NCI-H2227 treated with DMSO at 0.1 percent for 48 hours (cell line): ENCODE results near the gene RFX1.

Source experiments
- DNase-seq: peaks from one replicate; lab custom pipeline; 2025; lab: John Stamatoyannopoulos, UW

The RFX1 gene

DNA sequence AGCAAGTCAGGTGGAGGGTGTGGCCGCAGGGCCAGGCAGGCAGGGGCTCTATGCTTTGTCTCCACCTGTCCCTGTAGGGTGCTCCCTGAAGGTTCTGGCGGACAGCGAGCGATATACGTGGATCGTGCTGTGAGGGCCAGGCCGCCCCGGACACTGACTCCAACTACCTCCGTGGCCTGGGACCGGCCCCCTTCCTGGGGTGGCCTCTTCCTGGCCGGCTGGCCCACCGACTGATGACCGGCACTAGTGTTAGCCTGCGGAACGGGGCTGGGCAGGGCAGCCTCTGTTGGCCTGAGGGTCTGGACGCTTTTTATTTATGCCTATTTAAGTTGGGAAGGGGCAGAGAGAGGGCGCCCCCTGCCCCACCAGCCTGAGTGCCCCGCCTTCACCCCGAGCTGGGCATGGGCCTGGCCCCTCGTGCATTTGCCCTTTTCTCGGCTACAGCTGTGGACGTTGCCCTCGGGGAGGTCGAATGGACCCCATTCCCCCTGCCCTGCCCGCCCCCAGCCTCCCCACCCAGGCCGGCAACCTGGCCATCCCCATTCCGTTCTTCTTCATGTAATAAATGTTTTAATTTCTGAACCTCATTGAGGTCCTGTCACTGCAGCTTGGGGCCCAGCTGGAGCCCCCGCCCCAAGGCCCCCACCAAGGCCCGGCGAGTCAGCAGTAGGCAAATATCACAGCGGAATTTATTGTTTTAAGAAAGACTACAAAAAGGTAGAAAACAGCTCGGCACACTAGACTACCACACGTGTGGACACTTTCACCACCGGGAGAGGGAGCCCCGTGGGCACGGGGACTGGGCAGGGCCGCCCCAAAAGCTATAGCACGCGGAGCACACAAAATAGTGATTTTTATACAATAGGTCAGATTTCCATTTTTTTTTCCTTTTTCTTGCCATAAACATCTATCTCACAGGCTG lies 45.0 kb downstream of the RFX1 start:
- DNase-seq: no peak

DNA sequence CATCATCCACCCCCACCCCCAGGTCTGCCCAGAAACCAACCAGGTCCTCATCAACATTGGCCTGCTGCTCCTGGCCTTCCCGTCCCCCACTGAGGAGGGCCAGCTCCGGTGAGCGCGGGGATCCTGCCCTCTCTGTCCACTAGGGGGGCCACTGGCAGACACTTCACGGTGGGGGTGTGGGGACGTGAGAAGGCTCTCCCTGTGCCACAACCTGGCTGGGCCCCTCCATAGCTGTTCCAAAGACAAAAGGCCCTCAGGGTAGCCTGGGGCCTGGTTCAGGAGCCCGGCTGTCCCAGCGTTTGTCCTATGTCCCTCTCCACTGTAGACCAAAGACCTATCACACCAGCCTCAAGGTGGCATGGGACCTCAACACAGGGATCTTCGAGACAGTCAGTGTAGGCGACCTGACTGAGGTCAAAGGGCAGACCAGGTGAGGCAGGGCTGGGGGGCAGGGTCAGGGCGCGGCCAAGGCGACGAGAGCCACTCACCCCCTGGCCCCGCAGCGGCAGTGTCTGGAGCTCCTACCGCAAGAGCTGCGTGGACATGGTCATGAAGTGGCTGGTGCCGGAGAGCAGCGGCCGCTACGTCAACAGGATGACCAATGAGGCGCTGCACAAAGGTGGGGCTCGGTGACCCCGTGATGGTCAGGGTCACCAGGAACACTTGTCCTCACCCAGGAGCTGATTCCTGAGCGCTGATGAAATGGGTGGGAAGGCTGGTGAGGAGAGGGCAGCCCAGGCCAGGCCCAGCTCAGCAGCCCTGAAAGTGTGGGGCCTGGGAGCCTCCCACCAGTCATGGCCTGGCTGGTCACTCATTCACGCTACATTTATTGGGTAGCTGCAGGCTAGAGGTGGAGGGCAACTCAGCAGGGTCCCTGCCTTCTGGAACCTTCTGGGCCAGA lies 45.9 kb downstream of the RFX1 start:
- no peak for DNase-seq

DNA sequence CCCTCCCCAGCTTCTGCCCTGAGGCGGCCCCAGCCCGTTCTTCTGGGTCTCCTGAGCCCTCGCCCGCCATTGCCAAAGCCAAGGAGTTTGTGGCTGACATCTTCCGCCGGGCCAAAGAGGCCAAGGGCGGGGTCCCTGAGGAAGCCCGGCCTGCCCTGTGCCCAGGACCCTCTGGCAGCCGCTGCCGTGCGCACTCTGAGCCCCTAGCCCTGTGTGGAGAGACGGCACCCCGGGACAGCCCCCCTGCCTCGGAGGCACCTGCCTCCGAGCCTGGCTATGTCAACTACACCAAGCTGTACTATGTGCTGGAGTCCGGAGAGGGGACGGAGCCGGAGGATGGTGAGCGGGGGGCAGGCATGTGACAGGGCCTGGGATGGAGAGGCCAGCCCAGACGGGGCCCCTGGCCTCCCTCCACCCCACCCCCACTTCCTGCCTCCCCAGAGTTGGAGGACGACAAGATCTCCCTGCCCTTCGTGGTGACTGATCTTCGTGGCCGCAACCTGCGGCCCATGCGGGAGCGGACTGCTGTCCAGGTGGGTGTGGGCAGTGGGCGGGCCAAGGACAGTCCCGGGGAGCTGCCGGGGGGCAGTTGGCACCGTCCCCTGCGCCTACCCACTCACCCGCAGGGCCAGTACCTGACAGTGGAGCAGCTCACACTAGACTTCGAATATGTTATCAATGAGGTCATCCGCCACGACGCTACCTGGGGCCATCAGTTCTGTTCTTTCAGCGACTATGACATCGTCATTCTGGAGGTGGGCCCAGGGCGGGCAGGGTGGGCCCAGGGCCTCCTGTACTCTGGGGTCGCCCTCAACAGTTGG lies 46.8 kb downstream of the RFX1 start:
- DNase-seq: no peak

DNA sequence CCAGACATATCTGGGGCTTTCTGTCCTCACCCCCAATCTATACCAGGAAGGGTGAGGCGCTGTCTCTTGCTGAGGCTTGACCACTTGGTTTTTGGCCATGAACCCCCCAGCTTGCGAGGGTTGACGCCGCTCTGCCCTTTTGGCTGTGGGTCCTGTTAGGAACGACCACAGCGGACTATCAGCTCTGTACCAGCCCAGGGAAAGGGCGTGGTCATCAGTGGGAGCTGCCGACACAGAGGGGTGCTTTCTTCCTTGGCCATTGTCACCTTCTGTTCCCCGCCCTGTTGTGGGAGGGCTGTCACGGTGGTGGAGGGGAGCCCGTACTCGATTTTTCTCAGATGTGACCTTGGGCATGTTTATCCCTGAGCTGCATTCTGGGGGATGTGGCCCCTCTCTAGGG lies 48.1 kb downstream of the RFX1 start:
- no peak for DNase-seq

DNA sequence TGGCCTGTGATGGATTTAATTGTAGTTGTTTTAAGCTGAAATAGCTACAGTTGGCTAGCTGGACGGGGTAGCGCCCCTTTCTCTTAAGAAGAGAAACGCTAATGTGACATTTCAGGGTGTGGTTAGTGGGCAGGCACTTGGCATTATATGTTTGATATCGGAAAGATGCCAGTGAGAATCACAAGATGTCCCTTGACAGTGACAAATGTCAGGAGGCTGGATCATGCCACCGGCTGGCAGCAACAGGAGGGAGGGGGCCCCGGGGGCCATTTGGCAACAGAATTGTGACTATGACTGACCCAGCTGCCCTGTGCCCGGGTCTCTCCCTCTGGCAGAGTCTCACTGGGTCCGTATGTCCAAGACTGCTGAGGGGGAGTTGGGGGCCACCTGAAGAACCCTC lies 49.1 kb downstream of the RFX1 start:
- no peak for DNase-seq

DNA sequence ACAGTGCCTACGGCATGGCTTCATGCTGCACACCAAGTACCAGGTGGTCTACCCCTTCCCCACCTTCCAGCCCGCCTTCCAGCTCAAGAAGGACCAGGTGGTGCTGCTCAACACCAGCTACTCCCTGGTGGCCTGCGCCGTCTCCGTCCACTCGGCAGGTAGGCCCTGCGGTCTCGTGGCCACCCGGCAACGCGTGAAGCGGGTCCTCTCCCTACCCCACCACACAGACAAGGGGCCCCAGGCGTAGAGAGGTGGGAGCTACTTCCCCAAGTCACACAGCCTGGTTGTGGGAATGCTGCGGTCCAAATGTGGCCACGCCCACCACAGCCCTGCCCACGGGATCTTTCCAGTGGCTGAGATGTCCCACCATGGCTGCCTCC lies 49.8 kb downstream of the RFX1 start:
- DNase-seq: no peak

DNA sequence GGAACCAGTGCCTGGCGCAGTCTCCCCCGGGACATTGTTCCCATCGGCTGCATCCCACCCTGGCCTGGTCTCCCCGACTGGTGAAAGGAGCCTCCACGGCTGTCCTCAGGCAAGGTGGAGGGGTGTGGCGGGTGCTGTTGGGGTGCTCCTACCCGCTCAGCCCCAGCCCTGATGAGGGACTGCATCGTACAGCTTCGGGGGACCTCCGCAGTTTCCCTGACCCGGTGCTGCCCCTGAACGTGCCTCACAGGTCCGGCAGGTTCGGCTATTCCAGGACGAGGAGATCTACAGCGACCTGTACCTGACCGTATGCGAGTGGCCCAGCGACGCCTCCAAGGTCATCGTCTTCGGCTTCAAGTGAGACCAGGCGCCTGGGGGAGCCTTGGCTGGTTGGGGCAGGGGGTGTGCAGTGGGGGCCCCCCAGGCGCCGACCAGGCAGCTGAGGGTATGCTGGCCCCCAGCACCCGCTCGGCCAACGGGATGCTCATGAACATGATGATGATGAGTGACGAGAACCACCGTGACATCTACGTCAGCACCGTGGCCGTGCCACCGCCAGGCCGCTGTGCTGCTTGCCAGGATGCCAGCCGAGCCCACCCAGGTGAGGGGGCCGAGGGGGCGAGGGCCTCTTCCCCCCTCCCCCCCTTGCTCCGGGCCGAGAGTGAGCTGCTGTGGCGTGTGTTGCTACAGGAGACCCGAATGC lies 50.3 kb downstream of the RFX1 start:
- DNase-seq: no peak

DNA sequence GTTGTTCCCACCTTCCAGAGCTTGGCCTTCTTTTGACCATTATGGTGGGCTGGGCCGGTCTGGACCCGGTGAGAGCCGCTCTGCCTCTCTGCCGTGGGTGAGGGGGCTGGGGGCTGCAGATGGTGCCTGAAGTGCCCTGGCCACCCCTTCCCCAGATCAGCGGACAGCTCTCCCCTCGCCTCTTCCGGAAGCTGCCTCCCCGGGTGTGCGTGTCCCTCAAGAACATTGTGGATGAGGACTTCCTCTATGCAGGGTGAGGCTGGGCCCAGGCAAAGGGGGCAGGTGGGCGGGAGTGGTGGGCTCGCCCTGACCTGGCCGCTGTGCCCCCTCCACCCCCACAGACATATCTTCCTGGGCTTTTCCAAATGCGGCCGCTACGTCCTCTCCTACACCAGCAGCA lies 51.9 kb downstream of the RFX1 start:
- no peak for DNase-seq

DNA sequence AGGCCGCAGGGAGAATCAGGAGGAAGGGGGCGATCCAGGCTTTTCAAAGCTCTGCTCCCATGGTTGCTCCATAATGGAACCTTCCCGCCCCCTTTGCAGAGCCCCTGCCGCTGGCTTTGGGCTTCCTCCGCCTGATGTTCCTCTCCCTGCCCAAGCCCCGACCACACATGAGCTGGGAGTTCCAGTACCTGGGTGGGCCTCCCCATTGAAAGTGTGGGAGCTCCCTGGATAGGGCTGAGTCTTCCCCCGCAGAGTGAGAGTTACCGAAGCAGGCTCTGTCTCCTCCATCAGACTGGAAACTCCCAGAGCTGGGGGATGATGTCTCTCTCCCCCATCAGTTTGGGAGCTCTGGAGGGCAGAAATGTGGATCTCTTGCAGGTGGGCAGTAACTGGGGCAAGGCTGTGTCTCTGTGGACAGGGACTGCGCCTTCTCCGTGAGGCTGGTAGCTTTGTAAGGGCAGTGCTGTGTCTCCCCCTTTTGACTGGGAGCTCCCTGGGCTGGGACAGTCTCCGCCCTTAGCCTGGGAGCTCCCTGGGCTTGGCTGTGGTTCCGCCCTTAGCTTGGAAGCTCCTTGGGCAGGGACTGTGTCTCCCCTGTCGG lies 53.1 kb downstream of the RFX1 start:
- DNase-seq: peak; percentile 27

DNA sequence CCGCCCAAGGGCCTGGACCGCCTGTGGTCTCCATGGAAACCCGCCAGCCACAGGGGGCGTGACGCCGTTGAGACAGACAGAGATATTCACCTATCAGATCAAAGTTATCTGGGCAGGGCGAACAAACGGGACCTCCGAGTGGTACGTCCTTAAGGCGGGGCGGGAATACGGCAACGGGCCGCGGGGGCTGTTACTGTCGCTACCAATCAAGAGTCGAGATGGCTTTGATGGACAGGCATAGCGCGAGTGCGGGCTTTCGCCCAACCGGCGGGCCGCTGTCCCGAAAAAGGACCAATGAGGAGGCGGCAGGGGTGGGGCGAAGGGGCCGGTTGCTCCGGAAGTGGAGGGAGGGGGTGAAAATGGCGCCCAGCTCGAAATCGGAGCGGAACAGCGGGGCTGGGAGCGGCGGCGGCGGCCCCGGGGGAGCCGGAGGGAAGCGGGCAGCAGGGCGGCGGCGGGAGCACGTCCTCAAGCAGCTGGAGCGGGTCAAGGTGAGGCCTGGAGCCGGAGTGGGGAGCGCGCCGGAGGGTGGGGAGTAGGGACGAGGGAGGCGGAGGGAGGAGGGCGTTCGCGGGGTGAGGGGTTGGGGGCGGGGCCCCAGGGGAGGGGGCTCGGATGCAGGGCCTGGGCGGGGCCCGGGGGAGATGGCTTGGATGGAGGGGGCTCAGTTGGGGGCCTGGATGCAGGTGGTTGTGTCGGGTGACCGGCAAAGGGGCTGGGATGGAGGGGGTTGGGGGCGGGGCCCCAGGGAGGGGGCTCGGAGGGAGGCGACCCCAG lies 53.8 kb downstream of the RFX1 start, which contains the start of gene DCAF15:
DCAF15 (plus strand) TSS at position 356 of the 777 bp plus-strand sequence; CDS start at position 360, 4 bp downstream.
- peak; percentile 97 for DNase-seq

DNA sequence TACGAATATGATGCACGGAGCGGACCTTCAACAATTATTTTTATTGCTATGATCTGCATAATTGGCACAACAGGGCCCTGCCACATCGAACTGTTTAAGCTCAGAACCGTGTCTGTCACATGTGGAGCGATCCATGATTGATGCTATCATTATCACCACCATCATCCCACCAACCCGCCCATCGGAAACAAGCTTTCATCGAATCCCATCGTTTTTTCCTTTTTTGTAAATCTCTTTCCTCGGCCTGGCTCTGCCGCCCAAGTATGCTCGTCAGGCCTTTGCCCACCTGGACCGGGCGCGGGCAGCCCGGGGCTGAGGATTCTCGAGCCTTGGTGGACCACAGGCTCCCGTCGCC lies 54.3 kb downstream of the RFX1 start:
- DNase-seq: no peak

DNA sequence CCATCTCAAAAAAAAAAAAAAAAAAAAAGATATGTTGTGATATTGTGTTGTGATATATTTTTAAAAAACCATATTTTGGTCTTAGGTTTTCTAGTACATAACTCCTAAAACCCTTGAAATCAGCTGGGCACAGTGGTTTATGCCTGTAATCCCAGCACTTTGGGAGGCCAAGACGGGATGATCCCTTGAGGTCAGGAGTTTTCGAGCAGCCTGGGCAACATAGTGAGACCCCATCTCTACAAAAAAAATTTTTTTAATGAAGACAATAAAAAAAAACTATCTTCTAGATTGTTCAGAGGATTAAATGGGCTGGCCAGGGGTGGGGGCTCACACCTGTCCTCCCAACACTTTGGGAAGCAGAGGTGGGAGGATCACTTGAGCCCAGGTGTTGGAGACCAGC lies 55.1 kb downstream of the RFX1 start:
- no peak for DNase-seq

DNA sequence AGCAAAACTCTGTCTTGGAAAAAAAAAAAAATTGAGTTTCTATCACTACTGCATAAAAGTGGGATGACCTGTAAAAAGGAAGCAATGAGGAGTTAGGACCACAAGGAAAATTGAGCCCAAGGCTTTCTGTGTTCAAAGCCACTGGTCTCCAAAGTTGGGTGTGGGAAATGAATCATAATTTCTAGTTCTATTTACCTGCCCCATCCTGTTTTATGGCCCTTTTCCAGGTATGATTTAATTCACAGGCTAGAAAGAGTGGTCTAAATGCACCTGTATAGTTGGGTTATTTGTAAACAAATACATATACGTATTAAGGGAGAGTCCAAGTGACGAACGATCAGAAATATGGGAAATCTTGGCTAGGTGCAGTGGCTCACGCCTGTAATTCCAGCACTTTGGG lies 59.7 kb downstream of the RFX1 start:
- no peak for DNase-seq

DNA sequence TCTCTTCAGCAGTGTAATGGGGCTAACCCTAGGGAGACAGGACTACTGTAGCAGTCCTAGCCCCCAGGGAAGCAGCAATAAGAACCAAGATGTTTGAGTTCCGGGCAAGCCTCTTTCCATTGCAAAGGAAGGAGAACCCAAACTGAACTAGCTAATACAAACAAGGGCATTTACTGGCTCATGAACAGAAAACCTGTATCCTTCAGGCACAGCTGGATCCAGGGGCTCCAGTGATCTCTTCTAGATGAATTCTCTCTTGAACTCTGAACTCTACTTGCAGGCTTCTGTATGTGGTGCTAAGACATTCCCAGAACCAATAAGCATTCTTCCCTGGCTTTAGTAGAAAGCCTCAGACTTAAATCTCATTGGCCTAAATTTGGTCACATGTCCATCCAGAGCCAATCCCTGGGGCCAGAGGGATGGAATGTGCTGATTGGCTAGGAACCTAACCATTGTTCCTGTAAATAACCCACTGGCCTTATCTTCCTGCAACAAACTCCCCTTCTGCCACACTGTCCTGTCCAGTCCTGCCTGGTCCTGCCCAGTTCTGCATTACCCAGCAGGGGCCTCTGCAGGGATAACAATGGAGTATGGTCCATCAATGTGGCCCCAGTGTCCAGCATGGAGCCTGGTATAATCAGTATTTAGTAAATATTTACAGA lies 64.0 kb downstream of the RFX1 start:
- DNase-seq: no peak

DNA sequence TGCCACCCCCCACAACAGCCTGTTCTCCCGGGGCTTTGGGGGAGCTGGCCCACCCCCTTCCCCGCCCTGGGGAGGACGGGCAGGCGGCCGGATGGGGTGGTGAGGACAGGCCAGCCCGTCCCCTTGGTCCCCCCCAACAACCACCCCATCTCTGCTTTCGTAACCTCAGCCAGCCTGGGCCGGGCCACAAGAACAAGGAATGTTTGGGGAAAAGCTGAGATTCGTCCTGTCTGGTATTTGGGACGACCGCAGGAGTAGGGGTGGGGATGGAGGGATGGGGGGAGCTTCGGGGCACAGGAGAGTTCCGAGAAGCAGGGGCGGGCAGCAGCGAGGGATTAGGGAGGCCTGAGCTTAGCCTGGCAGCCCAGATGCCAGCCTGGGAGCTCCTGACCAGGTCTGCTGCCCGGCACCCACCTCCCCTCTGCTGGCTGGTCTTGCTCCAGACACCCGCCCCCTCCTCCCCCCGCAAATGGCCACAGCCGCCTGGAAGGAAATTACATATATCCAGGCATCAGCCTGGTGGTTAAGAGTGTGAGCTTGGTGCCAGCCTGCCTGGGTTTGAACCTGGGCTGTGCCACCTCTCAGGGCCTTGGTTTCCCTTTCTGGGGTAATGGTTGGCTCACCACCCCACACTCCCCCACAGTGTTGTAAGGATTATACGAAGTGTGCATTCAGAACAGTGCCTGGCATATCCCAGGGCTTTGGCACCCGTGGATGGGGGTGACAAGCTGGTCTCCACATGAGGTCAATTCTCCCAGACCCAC lies 67.6 kb downstream of the RFX1 start, which contains the start of gene PODNL1:
PODNL1 (minus strand) TSS at position 117 of the 764 bp plus-strand sequence. CDS start 236 bp downstream, outside the sequence.
- DNase-seq: no peak

DNA sequence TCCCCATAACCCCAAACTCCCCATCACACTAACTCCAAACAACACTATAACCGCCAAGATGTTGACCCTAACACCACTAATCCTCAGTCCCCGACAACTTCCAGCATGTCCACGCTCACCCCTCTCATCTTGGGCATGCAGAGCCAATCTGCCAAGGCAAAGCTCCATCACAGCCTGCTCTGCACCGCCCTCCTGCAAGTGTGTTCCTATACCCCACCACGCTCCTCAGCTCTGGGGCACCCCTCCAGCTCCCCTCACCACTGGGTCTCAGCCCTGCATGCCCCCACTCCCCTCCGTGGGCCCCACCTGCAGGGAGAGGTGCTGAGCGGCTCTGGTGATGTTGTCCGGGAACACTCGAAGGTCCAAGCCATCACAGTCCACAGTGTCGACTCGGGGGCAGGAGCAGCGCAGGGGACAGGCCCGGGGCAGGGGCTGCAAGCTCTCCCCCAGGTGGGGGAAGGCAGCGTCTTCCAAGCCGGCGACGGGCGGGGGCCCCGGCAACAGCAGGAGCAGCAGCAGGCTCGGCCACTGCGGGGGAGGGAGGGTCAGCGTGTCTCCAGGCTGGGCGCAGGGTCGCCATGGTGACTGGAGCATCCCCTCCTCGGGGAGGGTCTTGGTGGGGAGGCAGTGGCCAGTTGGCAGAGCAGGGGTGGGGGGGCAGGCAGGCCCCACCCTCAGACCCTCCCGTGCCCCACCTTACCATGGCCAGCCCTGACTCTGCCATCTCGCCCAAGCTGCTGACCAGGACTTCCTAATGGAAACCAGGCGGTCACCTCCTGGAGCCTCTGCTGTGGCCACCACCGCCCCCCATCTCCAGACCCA lies 68.4 kb downstream of the RFX1 start:
- DNase-seq: peak; percentile 2

DNA sequence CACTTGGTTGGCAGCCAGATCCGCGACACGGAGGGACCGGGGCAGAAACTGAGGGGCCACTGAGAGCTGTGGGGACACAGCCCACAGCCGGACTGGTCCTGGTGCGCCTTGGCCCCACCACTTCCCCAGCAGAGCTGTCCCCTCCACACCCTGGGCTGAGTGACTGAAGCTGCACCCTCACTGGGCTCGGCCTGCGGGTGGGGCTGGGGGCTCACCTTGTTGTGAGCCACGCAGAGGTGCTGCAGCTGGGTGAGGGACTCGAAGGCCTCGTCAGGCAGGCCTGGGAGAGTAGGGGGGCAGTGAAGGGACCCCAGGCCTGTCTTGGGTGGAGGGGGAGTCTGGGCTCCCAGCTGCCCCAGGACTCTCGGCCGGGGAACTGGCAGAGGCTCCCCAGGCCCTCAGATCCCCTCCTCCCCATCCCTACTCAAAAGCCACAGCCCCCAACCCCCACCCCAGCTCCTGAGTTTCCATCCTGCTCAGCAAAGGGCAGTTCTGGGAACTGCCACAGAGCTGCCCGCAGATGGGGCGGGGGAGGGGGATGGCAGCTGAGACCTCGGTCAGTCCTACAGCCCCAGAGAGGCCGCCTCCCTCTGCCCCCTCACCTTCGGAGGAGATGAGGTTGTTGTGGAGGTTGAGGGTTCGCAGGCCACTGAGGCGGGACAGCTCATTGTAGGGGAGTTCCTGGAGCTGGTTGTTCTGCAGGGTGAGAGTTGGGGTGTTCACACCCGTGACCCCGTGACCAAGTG lies 70.2 kb downstream of the RFX1 start:
- DNase-seq: no peak
